ENCODE measurements around the gene EVA1A. TPM values are rescaled to one million over a fixed set of nuclear protein-coding genes. Genes with fewer than 3 reads are reported as not detected.

EVA1A gene
- polyA plus RNA-seq, 1 donor (not counting 4 experiments of a cell fraction or from before 2014, with no cell fraction given) = 11.5 TPM

GRCh38 chr2:75564713-75565359 is 4.1 kb upstream of the EVA1A start:
- Histone ChIP-seq H3K4me3 (ENCODE audit: control insufficient read depth in 2 of 3, extremely low read depth in 1 of 3, insufficient read depth in 2 of 3, low read depth in 1 of 3, low read length in 3 of 3) (no peak overlapping the region), H3K4me2 (ENCODE audit: control insufficient read depth, extremely low read depth, insufficient read depth, low read depth, low read length) (no peak overlapping the region), H3K9ac (ENCODE audit: control insufficient read depth, extremely low read depth, insufficient read depth, low read length) (no peak overlapping the region), H3K9me3 (ENCODE audit: control insufficient read depth, low read depth, low read length) (no peaks in the 10 kb centered on the region), H3K4me1 (ENCODE audit: control insufficient read depth, extremely low read depth, insufficient read depth, low read length) (peaks cover 25% of the 10 kb centered on the region), H3K27me3 (ENCODE audit: control insufficient read depth, extremely low read depth, insufficient read depth, low read length) (no peaks in the 10 kb centered on the region), H2AFZ (ENCODE audit: control insufficient read depth, low read length) (no peak overlapping the region), H3K9me1 (ENCODE audit: control insufficient read depth, extremely low read depth, insufficient read depth, low read length) (no peaks in the 10 kb centered on the region), H3K79me2 (ENCODE audit: control insufficient read depth, insufficient read depth, low read length) (peaks cover 3% of the 10 kb centered on the region), H3K36me3 (ENCODE audit: control insufficient read depth in 2 of 2, extremely low read depth in 1 of 2, insufficient read depth in 2 of 2, low read length in 2 of 2) (no peaks in the 10 kb centered on the region), H4K20me1 (ENCODE audit: control insufficient read depth, extremely low read depth, insufficient read depth, low read length) (no peaks in the 10 kb centered on the region), H3K27ac (ENCODE audit: control insufficient read depth, insufficient read depth, low read length) (no peak overlapping the region)
- FAIRE-seq (peak; percentile 26), DNase-seq (ENCODE audit: low read depth, low spot score) (no peak)
- TF ChIP-seq EZH2 (IDR thresholded peaks at IDR 0.05; ENCODE audit: low read length) (no peak), CTCF (optimal IDR thresholded peaks at IDR 0.05 in 1 of 3, IDR thresholded peaks at IDR 0.05 in 1 of 3, conservative IDR thresholded peaks at IDR 0.05 in 1 of 3; ENCODE audit: extremely low read depth in 1 of 3, insufficient read depth in 2 of 3, low read length in 3 of 3) (no peak)
- dilution Hi-C loops (cut with MboI; ENCODE audit: extremely low pct_ligation_motif_present, low sequenced_read_pairs) = no loop called here

GRCh38 chr2:75564026-75564688 is 3.4 kb upstream of the EVA1A start:
- dilution Hi-C loops (cut with MboI; ENCODE audit: extremely low pct_ligation_motif_present, low sequenced_read_pairs) = no loop called here
- no peaks in the 10 kb centered on the region for H3K36me3 ChIP-seq (ENCODE audit: control insufficient read depth in 2 of 2, extremely low read depth in 1 of 2, insufficient read depth in 2 of 2, low read length in 2 of 2)
- H3K27me3 ChIP-seq (ENCODE audit: control insufficient read depth, extremely low read depth, insufficient read depth, low read length) = no peaks in the 10 kb centered on the region
- no peak overlapping the region for H3K27ac ChIP-seq (ENCODE audit: control insufficient read depth, insufficient read depth, low read length)
- peaks cover 8% of the 10 kb centered on the region for H3K79me2 ChIP-seq (ENCODE audit: control insufficient read depth, insufficient read depth, low read length)
- FAIRE-seq = no peak
- no peak overlapping the region for H3K4me3 ChIP-seq (ENCODE audit: control insufficient read depth in 2 of 3, extremely low read depth in 1 of 3, insufficient read depth in 2 of 3, low read depth in 1 of 3, low read length in 3 of 3)
- no peaks in the 10 kb centered on the region for H3K9me1 ChIP-seq (ENCODE audit: control insufficient read depth, extremely low read depth, insufficient read depth, low read length)
- H4K20me1 ChIP-seq (ENCODE audit: control insufficient read depth, extremely low read depth, insufficient read depth, low read length) = no peaks in the 10 kb centered on the region
- H3K9me3 ChIP-seq (ENCODE audit: control insufficient read depth, low read depth, low read length) = no peaks in the 10 kb centered on the region
- no peak overlapping the region for H3K9ac ChIP-seq (ENCODE audit: control insufficient read depth, extremely low read depth, insufficient read depth, low read length)
- no peak for DNase-seq (ENCODE audit: low read depth, low spot score)
- no peak overlapping the region for H3K4me2 ChIP-seq (ENCODE audit: control insufficient read depth, extremely low read depth, insufficient read depth, low read depth, low read length)
- peaks cover 22% of the 10 kb centered on the region for H3K4me1 ChIP-seq (ENCODE audit: control insufficient read depth, extremely low read depth, insufficient read depth, low read length)
- H2AFZ ChIP-seq (ENCODE audit: control insufficient read depth, low read length) = no peak overlapping the region
- TF ChIP-seq CTCF (optimal IDR thresholded peaks at IDR 0.05 in 1 of 3, IDR thresholded peaks at IDR 0.05 in 1 of 3, conservative IDR thresholded peaks at IDR 0.05 in 1 of 3; ENCODE audit: extremely low read depth in 1 of 3, insufficient read depth in 2 of 3, low read length in 3 of 3) (no peak), EZH2 (IDR thresholded peaks at IDR 0.05; ENCODE audit: low read length) (no peak)
